GM19035 (cell line): ENCODE measurements around the gene EXOC1.
"Not testable (repeated sequence)": the region's sequence is repeated elsewhere in the genome, so short reads cannot be mapped to it uniquely, and the experiment has no call there.

ENCODE experiments used
- ATAC-seq: cut with Tn5 transposase; IDR thresholded peaks from one replicate; pipeline ENCODE4 v1.9.1; 2021; ENCODE audit not compliant: unreplicated experiment

Gene EXOC1

GRCh38 chr4:55903577-55903976, 50.1 kb downstream of the EXOC1 start:
- ATAC-seq, result no peak

GRCh38 chr4:55904576-55904975, 51.1 kb downstream of the EXOC1 start:
- no peak for ATAC-seq

- ATAC-seq, result no peak
These were observed 52.9 kb downstream of the EXOC1 start for GRCh38 chr4:55906323-55906722.

GRCh38 chr4:55906989-55907388, 53.5 kb downstream of the EXOC1 start:
- no peak for ATAC-seq

- no peak for ATAC-seq
These were observed 54.0 kb downstream of the EXOC1 start for GRCh38 chr4:55907469-55907868.

- ATAC-seq, result no peak
These were observed 56.7 kb downstream of the EXOC1 start for GRCh38 chr4:55910140-55910539.

GRCh38 chr4:55912249-55912648, 58.8 kb downstream of the EXOC1 start:
- ATAC-seq, result no peak

- no peak for ATAC-seq
These were observed 67.1 kb downstream of the EXOC1 start for GRCh38 chr4:55920571-55920970.

GRCh38 chr4:55921093-55921492, 67.6 kb downstream of the EXOC1 start:
- ATAC-seq, result no peak

- ATAC-seq, result no peak
These were observed 71.8 kb downstream of the EXOC1 start for GRCh38 chr4:55925241-55925640.

GRCh38 chr4:55926610-55927009, 73.2 kb downstream of the EXOC1 start:
- no peak for ATAC-seq

GRCh38 chr4:55927803-55928437, 74.5 kb downstream of the EXOC1 start:
- no peak for ATAC-seq

GRCh38 chr4:55928846-55929245, 75.4 kb downstream of the EXOC1 start:
- ATAC-seq, result no peak

GRCh38 chr4:55931043-55931442, 77.6 kb downstream of the EXOC1 start:
- no peak for ATAC-seq

- ATAC-seq, result no peak
These were observed 78.4 kb downstream of the EXOC1 start for GRCh38 chr4:55931833-55932232.

- no peak for ATAC-seq
These were observed 79.1 kb downstream of the EXOC1 start for GRCh38 chr4:55932511-55932910.

- ATAC-seq, result no peak
These were observed 80.2 kb downstream of the EXOC1 start for GRCh38 chr4:55933611-55934010.

GRCh38 chr4:55935907-55936306, 82.5 kb downstream of the EXOC1 start:
- not testable (repeated sequence) for ATAC-seq

- ATAC-seq, result no peak
These were observed 85.0 kb downstream of the EXOC1 start for GRCh38 chr4:55938481-55938880.

GRCh38 chr4:55939421-55939820, 86.0 kb downstream of the EXOC1 start:
- no peak for ATAC-seq

GRCh38 chr4:55941881-55942396, 88.5 kb downstream of the EXOC1 start:
- no peak for ATAC-seq

GRCh38 chr4:55947254-55947882, 93.9 kb downstream of the EXOC1 start:
- ATAC-seq, result peak; percentile 29
